GM12878 (cell line): ENCODE measurements around the gene GRM7. TPM values are rescaled to one million over a fixed set of nuclear protein-coding genes. Genes with fewer than 3 reads are reported as not detected.

Experiments used
- ATAC-seq: fragments of 200-7000 bp; cut with Tn5 transposase; 3 replicates; pipeline ENCODE4 v1.9.1; 2020; ENCODE audit warnings: mild to moderate bottlenecking, moderate library complexity
- BruUV-seq: library from RNA; stranded (reverse); fragments of 400-500 nt; replicated peaks from 2 replicates; lab custom pipeline; 2021; lab: Mats Ljungman, UMichigan
- CTCF ChIA-PET: fragments of 300-600 bp; sonication (Branson Sonifier 250); formaldehyde crosslinking; extraction: SDS; loops from one replicate; lab custom pipeline; 2021; ENCODE audit warnings: inconsistent platforms; lab: Yijun Ruan, JAX
- POLR2A ChIA-PET: fragments of 350-600 bp; formaldehyde crosslinking; extraction: SDS; loops from one replicate; lab custom pipeline; 2021; ENCODE audit warnings: inconsistent platforms; lab: Charles Lee
- RAD21 ChIA-PET: fragments of 300-600 bp; sonication (Branson Sonifier 250); formaldehyde crosslinking; loops from one replicate; lab custom pipeline; 2023; ENCODE audit warnings: antibody characterized with exemption; ENCODE audit not compliant: unreplicated experiment; lab: Charles Lee
- SMC1A ChIA-PET: fragments of 300-600 bp; sonication (Branson Sonifier 250); formaldehyde crosslinking; loops from one replicate; lab custom pipeline; 2023; ENCODE audit not compliant: unreplicated experiment, uncharacterized antibody; lab: Charles Lee
- DNase-seq: peaks from one replicate; pipeline ENCODE4 v3.0.0-alpha.2; 2011; ENCODE audit warnings: low read depth, low spot score
- FAIRE-seq: peaks from 3 replicates; lab custom pipeline; 2011; peaks lifted over from hg19 to GRCh38; lab: Jason Lieb, UNC
- H2AFZ ChIP-seq: 2 replicates; pipeline ENCODE4 v1.6.0; 2011; ENCODE audit warnings: low read depth, low read length, control low read depth; ENCODE audit not compliant: control insufficient read depth
- H3K27ac ChIP-seq: 2 replicates; pipeline ENCODE4 v1.5.1; 2011; ENCODE audit warnings: control low read depth; ENCODE audit not compliant: control insufficient read depth, insufficient read depth
- H3K27me3 ChIP-seq, 2 experiments: replicated peaks in 1 of 2; 2 replicates each; pipeline versions ENCODE4 v1.6.0 to v1.6.1; 2011; ENCODE audit warnings: low read length in 1 of 2; ENCODE audit not compliant: control insufficient read depth in 2 of 2, insufficient read depth in 2 of 2
- H3K36me3 ChIP-seq, 2 experiments: 2 replicates each; pipeline ENCODE4 v1.5.1; 2011; ENCODE audit warnings: low read length in 1 of 2; ENCODE audit not compliant: control insufficient read depth in 2 of 2, insufficient read depth in 2 of 2
- H3K4me1 ChIP-seq: 2 replicates; pipeline ENCODE4 v1.6.1; 2011; ENCODE audit warnings: mild to moderate bottlenecking, low read length, moderate library complexity, mixed read lengths; ENCODE audit not compliant: control insufficient read depth, insufficient read depth
- H3K4me2 ChIP-seq: 2 replicates; pipeline ENCODE4 v1.6.0; 2011; ENCODE audit warnings: control low read depth; ENCODE audit not compliant: control insufficient read depth, insufficient read depth
- H3K4me3 ChIP-seq: fragments of 200-600 bp; sonication (generic); 2 replicates; pipeline ENCODE4 v1.5.1; 2016
- H3K79me2 ChIP-seq: 2 replicates; pipeline ENCODE4 v1.6.0; 2011; ENCODE audit warnings: low read length; ENCODE audit not compliant: control insufficient read depth, insufficient read depth
- H3K9ac ChIP-seq: 2 replicates; pipeline ENCODE4 v1.8.0; 2011; ENCODE audit warnings: low read length, control low read depth, mixed read lengths; ENCODE audit not compliant: control insufficient read depth, insufficient read depth
- H3K9me3 ChIP-seq: replicated peaks from 3 replicates; pipeline ENCODE4 v1.5.1; 2011; ENCODE audit warnings: mild to moderate bottlenecking, low read length; ENCODE audit not compliant: control insufficient read depth, insufficient read depth
- H4K20me1 ChIP-seq: 2 replicates; pipeline ENCODE4 v1.6.0; 2011; ENCODE audit not compliant: control insufficient read depth, insufficient read depth
- BRCA1 ChIP-seq: IDR thresholded peaks from 2 replicates; pipeline ENCODE4 v1.6.1; 2011; ENCODE audit warnings: low read depth, low read length, improper control_type of control experiment
- ETV6 ChIP-seq, 2 experiments: fragments of 450-650 bp in 1 of 2; IDR thresholded peaks in 1 of 2; conservative IDR thresholded peaks in 1 of 2; 2 replicates each; pipeline ENCODE4 v1.6.1; 2014; ENCODE audit warnings: antibody characterized with exemption in 1 of 2, borderline replicate concordance in 1 of 2, low read depth in 1 of 2, mild to moderate bottlenecking in 1 of 2, moderate library complexity in 1 of 2
- FOXM1 ChIP-seq: IDR thresholded peaks from 2 replicates; pipeline ENCODE4 v1.6.1; 2012; ENCODE audit warnings: low read depth, mild to moderate bottlenecking, inconsistent platforms, low read length, moderate library complexity
- HCFC1 ChIP-seq: fragments of 150-350 bp; IDR thresholded peaks from 2 replicates; pipeline ENCODE4 v1.6.1; 2014; ENCODE audit warnings: low read length
- IRF4 ChIP-seq: IDR thresholded peaks from 2 replicates; pipeline ENCODE4 v1.6.1; 2011; ENCODE audit warnings: low read depth, low read length
- KAT2A ChIP-seq: conservative IDR thresholded peaks from 2 replicates; pipeline ENCODE4 v1.6.1; 2011; ENCODE audit warnings: low read depth, low read length; ENCODE audit not compliant: control insufficient read depth
- POLR2AphosphoS2 ChIP-seq: IDR thresholded peaks from 2 replicates; pipeline ENCODE4 v1.6.1; 2011; ENCODE audit warnings: low read depth, mild to moderate bottlenecking, low read length, improper control_type of control experiment, moderate library complexity
- RAD51 ChIP-seq: fragments of 450-650 bp; IDR thresholded peaks from 2 replicates; pipeline ENCODE4 v1.6.1; 2016; ENCODE audit warnings: moderate library complexity, mild to moderate bottlenecking, inconsistent platforms
- SREBF2 ChIP-seq: IDR thresholded peaks from 2 replicates; pipeline ENCODE4 v1.6.1; 2012; ENCODE audit warnings: mild to moderate bottlenecking, low read length
- WGBS: methylation state at CpG from one replicate; pipeline ENCODE4 v1.1.6; 2016; ENCODE audit warnings: low lambda C conversion rate; ENCODE audit not compliant: insufficient replicate concordance, insufficient coverage; ENCODE audit errors: missing lambda C conversion rate; 5-methylcytosine and 5-hydroxymethylcytosine counted together
- in situ Hi-C: fragments of 300-500 bp; cut with MboI; formaldehyde crosslinking; loops from 9 replicates; pipeline ENCODE4 v1.14.3; 2018; ENCODE audit warnings: mixed read lengths
- intact Hi-C: fragments of 100-400 bp; cut with micrococcal nuclease; formaldehyde crosslinking; loops from one replicate; pipeline ENCODE4 v1.14.2; 2022; ENCODE audit not compliant: unreplicated experiment
- polyA plus RNA-seq, 11 experiments: library from polyadenylated mRNA; depleted of rRNA in 4 of 11; unstranded in 6 of 11; stranded (reverse) in 5 of 11; fragments of >200 nt; fragmentation: Nextera tagmentation in 4 of 11; fragmentation: Illumina TruSeq in 1 of 11; extraction: Ambion mirVana in 4 of 11; extraction: Trizol in 1 of 11; gene quantifications; 1 replicate in 1 of 11; 2 replicates in 10 of 11; pipeline versions ENCODE4 v1.2.1 to v1.2.3, GENCODE V29; 2011 to 2016; ENCODE audit warnings: inconsistent platforms in 2 of 11, missing spikeins in 2 of 11, low read depth in 1 of 11
- total RNA-seq, 4 experiments: library from RNA; depleted of rRNA in 3 of 4; stranded (reverse); fragments of >200 nt in 3 of 4; fragmentation: Illumina TruSeq in 1 of 4; extraction: Trizol in 1 of 4; gene quantifications; 2 replicates each; pipeline versions ENCODE4 v1.2.1 to v1.2.3, GENCODE V29; 2013 to 2021
- TF ChIP-seq, protein P1 (sequence below): fragments of 450-650 bp; formaldehyde crosslinking; IDR thresholded peaks from 2 replicates; pipeline ENCODE4 v1.4.0; 2020; ENCODE audit warnings: mild to moderate bottlenecking, moderate library complexity

GRM7 gene
- total and polyA plus RNA-seq, 10 of the 15 experiments (the other 5 are each of a cell fraction or from before 2014, with no cell fraction given), result not detected

DNA sequence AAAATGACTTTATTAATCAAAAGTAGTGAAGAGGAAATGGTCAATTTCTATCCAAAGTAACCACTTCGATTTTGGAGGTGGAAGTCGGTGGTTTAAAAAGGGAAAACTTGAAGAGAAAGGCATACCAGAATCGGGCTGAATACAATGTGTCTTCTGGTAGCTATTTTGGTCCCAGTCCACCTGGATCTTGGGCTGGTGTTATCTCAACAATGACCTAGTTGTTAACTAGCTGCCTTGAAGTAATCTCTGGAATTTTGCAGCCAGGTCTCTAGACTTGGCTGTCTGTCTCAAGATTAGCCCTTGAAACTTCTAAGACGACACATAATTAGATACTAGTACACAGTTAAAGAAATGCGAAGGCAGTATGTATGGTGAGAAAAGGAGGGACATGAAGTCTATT lies 409.8 kb downstream of the GRM7 start:
- in situ Hi-C loops (no loop called here), intact Hi-C loops (loop anchor here (5.0 kb wide), 2 partner anchors 63 to 698 kb away; no protein-coding TSS in a partner anchor)
- POLR2A ChIA-PET, result interaction anchor here (0.7 kb wide), 1 partner anchor 248 kb away, joined by 6 read pairs; no protein-coding TSS in a partner anchor
- no peaks in the 10 kb centered on the region for H3K4me1 ChIP-seq
- H3K27ac ChIP-seq, result no peak overlapping the region
- no peak overlapping the region for H3K4me2 ChIP-seq
- no peak overlapping the region for H3K4me3 ChIP-seq
- FAIRE-seq (no peak), DNase-seq (no peak), ATAC-seq (no peak)
- SMC1A ChIA-PET, result no interaction called here
- no peaks in the 10 kb centered on the region for H3K79me2 ChIP-seq
- H3K9ac ChIP-seq, result no peak overlapping the region
- no peaks in the 10 kb centered on the region for H3K27me3 ChIP-seq
- H4K20me1 ChIP-seq, result no peaks in the 10 kb centered on the region
- CTCF ChIA-PET, result interaction anchor here (0.6 kb wide), 1 partner anchor 8 kb away, joined by 3 read pairs; no protein-coding TSS in a partner anchor
- no TSS peak for BruUV-seq
- RAD21 ChIA-PET, result interaction anchor here (0.7 kb wide), 1 partner anchor 40 kb away, joined by 5 read pairs; no protein-coding TSS in a partner anchor
- no peak overlapping the region for H2AFZ ChIP-seq
- no peaks in the 10 kb centered on the region for H3K9me3 ChIP-seq
- no peaks in the 10 kb centered on the region for H3K36me3 ChIP-seq
- WGBS, result 38% methylated on average over 5 of the region's 5 CpGs
- no peak for TF ChIP-seq HCFC1
- TF ChIP-seq KAT2A, result no peak
- no peak for TF ChIP-seq BRCA1
- TF ChIP-seq, protein P1, sequence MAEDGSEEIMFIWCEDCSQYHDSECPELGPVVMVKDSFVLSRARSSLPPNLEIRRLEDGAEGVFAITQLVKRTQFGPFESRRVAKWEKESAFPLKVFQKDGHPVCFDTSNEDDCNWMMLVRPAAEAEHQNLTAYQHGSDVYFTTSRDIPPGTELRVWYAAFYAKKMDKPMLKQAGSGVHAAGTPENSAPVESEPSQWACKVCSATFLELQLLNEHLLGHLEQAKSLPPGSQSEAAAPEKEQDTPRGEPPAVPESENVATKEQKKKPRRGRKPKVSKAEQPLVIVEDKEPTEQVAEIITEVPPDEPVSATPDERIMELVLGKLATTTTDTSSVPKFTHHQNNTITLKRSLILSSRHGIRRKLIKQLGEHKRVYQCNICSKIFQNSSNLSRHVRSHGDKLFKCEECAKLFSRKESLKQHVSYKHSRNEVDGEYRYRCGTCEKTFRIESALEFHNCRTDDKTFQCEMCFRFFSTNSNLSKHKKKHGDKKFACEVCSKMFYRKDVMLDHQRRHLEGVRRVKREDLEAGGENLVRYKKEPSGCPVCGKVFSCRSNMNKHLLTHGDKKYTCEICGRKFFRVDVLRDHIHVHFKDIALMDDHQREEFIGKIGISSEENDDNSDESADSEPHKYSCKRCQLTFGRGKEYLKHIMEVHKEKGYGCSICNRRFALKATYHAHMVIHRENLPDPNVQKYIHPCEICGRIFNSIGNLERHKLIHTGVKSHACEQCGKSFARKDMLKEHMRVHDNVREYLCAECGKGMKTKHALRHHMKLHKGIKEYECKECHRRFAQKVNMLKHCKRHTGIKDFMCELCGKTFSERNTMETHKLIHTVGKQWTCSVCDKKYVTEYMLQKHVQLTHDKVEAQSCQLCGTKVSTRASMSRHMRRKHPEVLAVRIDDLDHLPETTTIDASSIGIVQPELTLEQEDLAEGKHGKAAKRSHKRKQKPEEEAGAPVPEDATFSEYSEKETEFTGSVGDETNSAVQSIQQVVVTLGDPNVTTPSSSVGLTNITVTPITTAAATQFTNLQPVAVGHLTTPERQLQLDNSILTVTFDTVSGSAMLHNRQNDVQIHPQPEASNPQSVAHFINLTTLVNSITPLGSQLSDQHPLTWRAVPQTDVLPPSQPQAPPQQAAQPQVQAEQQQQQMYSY (CRISPR knock-in tag), result no peak
- TF ChIP-seq IRF4, result no peak
- TF ChIP-seq ETV6 (conservative IDR thresholded peaks at IDR 0.05 in 1 of 2, IDR thresholded peaks at IDR 0.05 in 1 of 2; ENCODE audit: borderline replicate concordance in 1 of 2, low read depth in 1 of 2), result no peak
- TF ChIP-seq SREBF2, result no peak
- TF ChIP-seq FOXM1, result no peak
- TF ChIP-seq POLR2AphosphoS2, result no peak
- no peak for TF ChIP-seq RAD51
